Panc1 (cell line): ENCODE data around the gene KRTAP11-1. TPM values are rescaled to one million over a fixed set of nuclear protein-coding genes. Genes with fewer than 3 reads are reported as not detected.

Experiments used
- ATAC-seq: fragments of 200-7000 bp; cut with Tn5 transposase; 2 replicates; pipeline ENCODE4 v1.9.1; 2020; ENCODE audit warnings: mild to moderate bottlenecking, moderate library complexity
- BruUV-seq: library from RNA; stranded (reverse); fragments of 400-500 nt; replicated peaks from 2 replicates; lab custom pipeline; 2021; lab: Mats Ljungman, UMichigan
- CTCF ChIA-PET: fragments of 300-600 bp; sonication (Branson Sonifier 250); formaldehyde crosslinking; loops from one replicate; lab custom pipeline; 2022; ENCODE audit warnings: antibody characterized with exemption; lab: Charles Lee
- POLR2A ChIA-PET: fragments of 300-600 bp; sonication (Branson Sonifier 250); formaldehyde crosslinking; loops from one replicate; lab custom pipeline; 2022; ENCODE audit warnings: antibody characterized with exemption; lab: Charles Lee
- DNase-seq: peaks from one replicate; pipeline ENCODE4 v3.0.0-alpha.2; 2010; ENCODE audit warnings: low read depth, low spot score
- H3K27ac ChIP-seq: 2 replicates; pipeline ENCODE4 v1.5.1; 2011; ENCODE audit warnings: mild to moderate bottlenecking, low read length, inconsistent platforms
- H3K27me3 ChIP-seq: fragments of 200-500 bp; sonication (Bioruptor generic); 2 replicates; pipeline ENCODE4 v1.6.0; 2014; ENCODE audit warnings: low read length, inconsistent platforms; ENCODE audit not compliant: control insufficient read depth, insufficient read depth
- H3K36me3 ChIP-seq: fragments of 200-500 bp; sonication (Bioruptor generic); 2 replicates; pipeline ENCODE4 v1.5.1; 2014; ENCODE audit warnings: inconsistent platforms, mild to moderate bottlenecking, low read length, moderate library complexity; ENCODE audit not compliant: control insufficient read depth, insufficient read depth
- H3K4me1 ChIP-seq: 2 replicates; pipeline ENCODE4 v1.5.1; 2011; ENCODE audit warnings: inconsistent platforms, mild to moderate bottlenecking, low read length, moderate library complexity; ENCODE audit not compliant: control insufficient read depth, insufficient read depth
- H3K4me3 ChIP-seq, 2 experiments: 2 replicates each; pipeline ENCODE4 v1.5.1; 2011 to 2012; ENCODE audit warnings: low read depth in 2 of 2, low read length in 2 of 2, mild to moderate bottlenecking in 2 of 2, inconsistent platforms in 1 of 2, moderate library complexity in 1 of 2
- H3K9me3 ChIP-seq: fragments of 200-500 bp; sonication (Bioruptor generic); 2 replicates; pipeline ENCODE4 v1.5.1; 2014; ENCODE audit warnings: low read depth, mild to moderate bottlenecking, inconsistent platforms, low read length, moderate library complexity; ENCODE audit not compliant: control insufficient read depth, insufficient read depth
- CTCF ChIP-seq: fragments of 450-650 bp; IDR thresholded peaks from 2 replicates; pipeline ENCODE4 v1.5.1; 2017; ENCODE audit warnings: mild to moderate bottlenecking
- POLR2AphosphoS5 ChIP-seq: IDR thresholded peaks from 2 replicates; pipeline ENCODE4 v1.6.1; 2012; ENCODE audit warnings: mild to moderate bottlenecking, low read depth, low read length, moderate library complexity
- REST ChIP-seq, 2 experiments: IDR thresholded peaks; 2 replicates each; pipeline ENCODE4 v1.6.1; 2011 to 2012; ENCODE audit warnings: low read depth in 2 of 2, control low read depth in 1 of 2, low read length in 1 of 2, mild to moderate bottlenecking in 1 of 2, moderate library complexity in 1 of 2; ENCODE audit not compliant: insufficient read depth in 1 of 2
- SIN3A ChIP-seq: IDR thresholded peaks from 2 replicates; pipeline ENCODE4 v1.6.1; 2012; ENCODE audit warnings: low read depth, mild to moderate bottlenecking, low read length, moderate library complexity, borderline replicate concordance; ENCODE audit not compliant: insufficient read depth
- TCF7L2 ChIP-seq: IDR thresholded peaks from 2 replicates; pipeline ENCODE4 v1.6.1; 2011; ENCODE audit warnings: mild to moderate bottlenecking, low read depth, low read length, inconsistent platforms
- in situ Hi-C: cut with HindIII; loops from 2 replicates; pipeline ENCODE4 v1.10.0; 2016; ENCODE audit warnings: low sequenced_read_pairs, low pct_unique_long_range_greater_than_20kb
- intact Hi-C: fragments of 100-400 bp; cut with micrococcal nuclease; formaldehyde crosslinking; loops from one replicate; pipeline ENCODE4 v1.10.0; 2022; ENCODE audit not compliant: unreplicated experiment
- total RNA-seq: library from RNA; stranded (reverse); gene quantifications from one replicate; pipeline ENCODE4 v1.2.1, GENCODE V29; 2021; ENCODE audit not compliant: unreplicated experiment

The KRTAP11-1 gene
- total RNA-seq, 1 experiment from 2014 or later = not detected

GRCh38 chr21:30838536-30838935, 42.8 kb downstream of the KRTAP11-1 start:
- H3K4me3 ChIP-seq = no peak overlapping the region
- DNase-seq (no peak), ATAC-seq (no peak)
- H3K27ac ChIP-seq = no peak overlapping the region
- in situ Hi-C loops = no loop called here
- intact Hi-C loops = no loop called here
- ChIA-PET POLR2A (no interaction called here), CTCF (no interaction called here)
- H3K9me3 ChIP-seq = no peaks in the 10 kb centered on the region
- no peak for TF ChIP-seq POLR2AphosphoS5
- TF ChIP-seq CTCF = no peak
- no peak for TF ChIP-seq REST (IDR thresholded peaks at IDR 0.05; ENCODE audit: insufficient read depth in 1 of 2, low read depth in 2 of 2, low read length in 1 of 2)
- no peak for TF ChIP-seq TCF7L2
- TF ChIP-seq SIN3A = no peak
- H3K27me3 ChIP-seq = no peaks in the 10 kb centered on the region
- no peaks in the 10 kb centered on the region for H3K4me1 ChIP-seq
- no peaks in the 10 kb centered on the region for H3K36me3 ChIP-seq
- BruUV-seq = no TSS peak

GRCh38 chr21:30831194-30831765, 50.1 kb downstream of the KRTAP11-1 start:
- Histone ChIP-seq H3K27ac (no peak overlapping the region), H3K4me1 (no peaks in the 10 kb centered on the region), H3K27me3 (no peaks in the 10 kb centered on the region), H3K36me3 (no peaks in the 10 kb centered on the region), H3K9me3 (no peaks in the 10 kb centered on the region), H3K4me3 (no peak overlapping the region)
- intact Hi-C loops (loop anchor here (1.0 kb wide), 1 partner anchor 255 kb away; no protein-coding TSS in a partner anchor), in situ Hi-C loops (no loop called here)
- ChIA-PET CTCF (no interaction called here), POLR2A (no interaction called here)
- no peak for DNase-seq
- no peak for ATAC-seq
- TF ChIP-seq POLR2AphosphoS5 (no peak), CTCF (peak; percentile 63)
- no TSS peak for BruUV-seq

Other genes with a start within 250 kb of the KRTAP11-1 start
- gene KRTAP20-2, start 246.4 kb downstream of the KRTAP11-1 start, total RNA-seq = not detected
- gene KRTAP20-3, start 238.7 kb downstream of the KRTAP11-1 start, total RNA-seq = not detected
- not detected for gene KRTAP21-3, start 162.8 kb downstream of the KRTAP11-1 start, total RNA-seq
- not detected for gene KRTAP21-2, start 134.3 kb downstream of the KRTAP11-1 start, total RNA-seq
- gene KRTAP21-1, start 126.2 kb downstream of the KRTAP11-1 start, total RNA-seq = not detected
- not detected for gene KRTAP8-1, start 68.3 kb downstream of the KRTAP11-1 start, total RNA-seq
- not detected for gene KRTAP7-1, start 51.8 kb downstream of the KRTAP11-1 start, total RNA-seq
- gene KRTAP19-8, start 156.9 kb upstream of the KRTAP11-1 start, total RNA-seq = not detected